MM.1S (cell line): ENCODE measurements around the gene CLRN2.

ENCODE experiments used
- DNase-seq: peaks from one replicate; pipeline ENCODE4 v3.0.0-alpha.2; 2015
- H2AFZ ChIP-seq: fragments of 300-600 bp; sonication (generic); 2 replicates; pipeline ENCODE4 v1.6.0; 2016; ENCODE audit warnings: antibody characterized with exemption, low read length
- H3F3A ChIP-seq: fragments of 300-600 bp; sonication (generic); 2 replicates; pipeline ENCODE4 v1.6.1; 2016; ENCODE audit warnings: mild to moderate bottlenecking, antibody characterized with exemption, low read length, moderate library complexity, mixed read lengths; ENCODE audit not compliant: insufficient read depth
- H3K27ac ChIP-seq: fragments of 300-600 bp; sonication (generic); 2 replicates; pipeline ENCODE4 v1.5.1; 2016; ENCODE audit warnings: mild to moderate bottlenecking, low read length
- H3K27me3 ChIP-seq: fragments of 300-600 bp; sonication (generic); replicated peaks from 2 replicates; pipeline ENCODE4 v1.6.0; 2016; ENCODE audit warnings: low read length; ENCODE audit not compliant: insufficient read depth
- H3K36me3 ChIP-seq: fragments of 300-600 bp; sonication (generic); replicated peaks from 2 replicates; pipeline ENCODE4 v1.6.1; 2016; ENCODE audit warnings: mild to moderate bottlenecking, low read length, mixed read lengths; ENCODE audit not compliant: insufficient read depth
- H3K4me1 ChIP-seq: fragments of 300-600 bp; sonication (generic); 2 replicates; pipeline ENCODE4 v1.6.1; 2016; ENCODE audit warnings: low read length, mixed read lengths
- H3K4me2 ChIP-seq: fragments of 300-600 bp; sonication (generic); 2 replicates; pipeline ENCODE4 v1.6.0; 2016; ENCODE audit warnings: low read depth, low read length
- H3K4me3 ChIP-seq: fragments of 300-600 bp; sonication (generic); 2 replicates; pipeline ENCODE4 v1.5.1; 2016; ENCODE audit warnings: low read length, mixed read lengths
- H3K79me2 ChIP-seq: fragments of 300-600 bp; sonication (generic); 2 replicates; pipeline ENCODE4 v1.6.1; 2016; ENCODE audit warnings: mixed run types, low read length, mixed read lengths
- H3K9ac ChIP-seq: fragments of 300-600 bp; sonication (generic); 2 replicates; pipeline ENCODE4 v1.6.1; 2016; ENCODE audit warnings: low read length, mixed read lengths
- H3K9me2 ChIP-seq: fragments of 300-600 bp; sonication (generic); replicated peaks from 2 replicates; pipeline ENCODE4 v1.6.1; 2016; ENCODE audit warnings: mild to moderate bottlenecking, low read length, mixed read lengths; ENCODE audit not compliant: insufficient read depth
- H3K9me3 ChIP-seq: fragments of 300-600 bp; sonication (generic); replicated peaks from 2 replicates; pipeline ENCODE4 v1.6.1; 2016; ENCODE audit warnings: mild to moderate bottlenecking, low read length, mixed read lengths; ENCODE audit not compliant: insufficient read depth
- H4K20me1 ChIP-seq: fragments of 300-600 bp; sonication (generic); 2 replicates; pipeline ENCODE4 v1.6.1; 2016; ENCODE audit warnings: mild to moderate bottlenecking, low read length, moderate library complexity, mixed read lengths; ENCODE audit not compliant: insufficient read depth
- EZH2 ChIP-seq: fragments of 300-600 bp; sonication (generic); optimal IDR thresholded peaks from 2 replicates; pipeline ENCODE3; 2017; ENCODE audit warnings: low read depth, mild to moderate bottlenecking, antibody characterized with exemption, low read length, mixed read lengths
- EZH2phosphoT487 ChIP-seq: fragments of 300-600 bp; sonication (generic); IDR thresholded peaks from 2 replicates; pipeline ENCODE4 v1.6.1; 2018; ENCODE audit warnings: antibody characterized with exemption, low read length
- TF ChIP-seq, protein P1 (sequence below): fragments of 300-600 bp; sonication (generic); IDR thresholded peaks from 2 replicates; pipeline ENCODE4 v1.5.1; 2016; ENCODE audit warnings: antibody characterized with exemption, low read length, mixed read lengths

CLRN2 gene

DNA sequence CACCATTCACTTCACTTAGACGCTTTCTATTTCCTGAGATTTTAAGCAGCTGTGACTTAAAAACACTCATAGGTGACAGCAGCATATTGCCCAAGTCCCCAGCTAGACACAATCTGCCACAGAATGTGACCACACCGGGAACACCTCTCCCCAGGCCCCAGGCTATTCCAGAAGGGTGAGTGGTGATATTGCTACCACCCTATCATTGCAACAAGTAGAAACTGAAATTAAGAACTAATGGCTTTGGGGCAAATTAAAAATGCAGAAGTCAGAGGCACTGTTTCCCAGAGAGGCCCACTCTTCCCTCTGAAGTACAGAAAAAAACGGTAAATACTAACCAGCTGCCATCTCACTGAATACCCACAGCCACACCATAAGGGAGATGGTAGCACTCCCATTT is 38.1 kb upstream of the CLRN2 start:
- no peaks in the 10 kb centered on the region for H3F3A ChIP-seq
- no peak for DNase-seq
- H3K79me2 ChIP-seq: no peaks in the 10 kb centered on the region
- no peaks in the 10 kb centered on the region for H3K36me3 ChIP-seq
- no peaks in the 10 kb centered on the region for H3K4me1 ChIP-seq
- H3K27ac ChIP-seq: no peak overlapping the region; the same call in 1 of the 2 replicates
- H3K27me3 ChIP-seq: no peaks in the 10 kb centered on the region
- no peak overlapping the region for H3K4me3 ChIP-seq
- no peaks in the 10 kb centered on the region for H3K9me2 ChIP-seq
- H3K4me2 ChIP-seq: no peak overlapping the region
- no peaks in the 10 kb centered on the region for H4K20me1 ChIP-seq
- no peak overlapping the region for H3K9ac ChIP-seq
- H3K9me3 ChIP-seq: no peaks in the 10 kb centered on the region
- TF ChIP-seq EZH2 (no peak), EZH2phosphoT487 (no peak)
- TF ChIP-seq, protein P1, sequence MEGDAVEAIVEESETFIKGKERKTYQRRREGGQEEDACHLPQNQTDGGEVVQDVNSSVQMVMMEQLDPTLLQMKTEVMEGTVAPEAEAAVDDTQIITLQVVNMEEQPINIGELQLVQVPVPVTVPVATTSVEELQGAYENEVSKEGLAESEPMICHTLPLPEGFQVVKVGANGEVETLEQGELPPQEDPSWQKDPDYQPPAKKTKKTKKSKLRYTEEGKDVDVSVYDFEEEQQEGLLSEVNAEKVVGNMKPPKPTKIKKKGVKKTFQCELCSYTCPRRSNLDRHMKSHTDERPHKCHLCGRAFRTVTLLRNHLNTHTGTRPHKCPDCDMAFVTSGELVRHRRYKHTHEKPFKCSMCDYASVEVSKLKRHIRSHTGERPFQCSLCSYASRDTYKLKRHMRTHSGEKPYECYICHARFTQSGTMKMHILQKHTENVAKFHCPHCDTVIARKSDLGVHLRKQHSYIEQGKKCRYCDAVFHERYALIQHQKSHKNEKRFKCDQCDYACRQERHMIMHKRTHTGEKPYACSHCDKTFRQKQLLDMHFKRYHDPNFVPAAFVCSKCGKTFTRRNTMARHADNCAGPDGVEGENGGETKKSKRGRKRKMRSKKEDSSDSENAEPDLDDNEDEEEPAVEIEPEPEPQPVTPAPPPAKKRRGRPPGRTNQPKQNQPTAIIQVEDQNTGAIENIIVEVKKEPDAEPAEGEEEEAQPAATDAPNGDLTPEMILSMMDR: no peak
- no peak overlapping the region for H2AFZ ChIP-seq

DNA sequence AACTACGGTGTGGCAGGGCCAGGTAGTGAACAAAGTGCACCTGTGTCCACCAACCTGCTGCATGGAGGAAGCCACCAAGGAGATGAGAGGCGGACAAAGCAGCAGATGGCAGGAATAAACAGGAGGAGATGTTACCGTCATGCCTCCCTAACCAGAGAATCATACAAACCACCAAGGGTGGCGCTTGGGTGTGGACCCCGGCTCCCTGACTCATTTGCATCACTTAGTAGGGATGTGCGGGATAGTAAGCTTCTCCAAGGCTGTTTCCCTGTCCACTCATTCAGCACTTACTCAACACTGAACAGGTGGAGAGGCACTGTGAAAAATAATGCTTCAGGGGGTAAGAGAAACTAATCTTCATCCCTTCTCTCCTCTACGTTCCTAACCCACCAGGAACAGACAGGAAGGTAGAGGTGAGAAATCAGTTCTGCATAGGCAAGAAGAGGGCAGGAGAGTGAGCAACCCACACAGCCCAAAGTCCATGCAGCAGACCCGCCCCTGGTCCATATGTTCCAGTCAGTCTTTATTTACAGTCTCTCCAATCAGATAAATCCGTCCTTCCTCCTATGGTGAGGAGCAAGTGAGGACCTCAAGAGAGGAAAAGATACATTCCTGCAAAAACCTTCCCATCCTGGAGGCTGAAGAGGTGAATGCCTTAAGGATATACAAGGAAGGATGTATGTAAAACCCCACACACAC is 37.0 kb upstream of the CLRN2 start:
- H3K9me3 ChIP-seq: no peaks in the 10 kb centered on the region
- no peaks in the 10 kb centered on the region for H3F3A ChIP-seq
- TF ChIP-seq, protein P1: no peak
- no peak for TF ChIP-seq EZH2
- H3K36me3 ChIP-seq: no peaks in the 10 kb centered on the region
- H4K20me1 ChIP-seq: no peaks in the 10 kb centered on the region
- H3K9ac ChIP-seq: no peak overlapping the region
- no peaks in the 10 kb centered on the region for H3K4me1 ChIP-seq
- no peak for DNase-seq
- no peak overlapping the region for H3K4me2 ChIP-seq
- no peak overlapping the region for H2AFZ ChIP-seq
- no peak overlapping the region for H3K27ac ChIP-seq
- H3K27me3 ChIP-seq: no peaks in the 10 kb centered on the region
- no peak overlapping the region for H3K4me3 ChIP-seq
- no peaks in the 10 kb centered on the region for H3K79me2 ChIP-seq
- H3K9me2 ChIP-seq: no peaks in the 10 kb centered on the region

DNA sequence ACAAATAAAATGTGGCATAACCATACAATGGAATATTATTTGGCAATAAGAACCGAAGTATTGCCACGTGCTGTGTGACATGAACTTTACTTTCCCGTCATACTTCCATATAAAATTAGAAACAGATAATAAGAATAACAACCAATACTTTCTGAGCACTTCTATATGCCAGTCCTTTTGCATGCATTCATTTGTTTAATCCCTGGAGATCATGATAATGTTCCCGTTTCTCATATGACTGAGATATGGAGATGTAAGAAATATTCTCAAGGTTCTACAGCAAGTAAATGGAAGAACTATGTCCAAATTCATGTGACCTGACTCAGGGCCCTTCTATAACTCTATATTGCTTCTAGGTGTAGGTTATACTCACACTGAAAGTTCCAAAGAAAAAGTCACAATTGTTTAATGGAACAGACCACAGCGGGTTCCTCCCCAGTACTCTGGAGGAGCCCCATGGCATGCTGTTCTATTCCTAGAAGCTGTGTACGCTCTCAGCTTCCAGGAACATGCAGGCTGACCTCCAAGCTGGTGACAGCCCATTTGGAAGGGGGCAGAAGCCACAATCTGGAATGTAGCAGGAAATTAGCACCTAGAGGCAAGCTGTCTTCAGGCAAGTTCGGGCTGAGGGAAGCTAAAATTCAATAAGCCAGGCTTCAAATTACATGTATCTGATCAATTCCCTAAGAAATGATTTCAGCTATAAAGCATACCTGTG is 34.6 kb upstream of the CLRN2 start:
- no peak overlapping the region for H3K27ac ChIP-seq
- no peak overlapping the region for H3K4me3 ChIP-seq
- no peaks in the 10 kb centered on the region for H3K4me1 ChIP-seq
- H3K27me3 ChIP-seq: no peaks in the 10 kb centered on the region
- no peak overlapping the region for H3K4me2 ChIP-seq
- no peak overlapping the region for H3K9ac ChIP-seq
- H3K9me3 ChIP-seq: no peaks in the 10 kb centered on the region
- DNase-seq: no peak
- H3K79me2 ChIP-seq: no peaks in the 10 kb centered on the region
- no peaks in the 10 kb centered on the region for H3K9me2 ChIP-seq
- H4K20me1 ChIP-seq: no peaks in the 10 kb centered on the region
- H3F3A ChIP-seq: no peaks in the 10 kb centered on the region
- no peak overlapping the region for H2AFZ ChIP-seq
- no peaks in the 10 kb centered on the region for H3K36me3 ChIP-seq
- TF ChIP-seq EZH2 (no peak), EZH2phosphoT487 (no peak)
- TF ChIP-seq, protein P1: no peak
